Osteoblast (primary cell): ENCODE data around the gene GDF11. TPM values are rescaled to one million over a fixed set of nuclear protein-coding genes. Genes with fewer than 3 reads are reported as not detected.

Source experiments
- DNase-seq: peaks from one replicate; pipeline ENCODE4 v3.0.0; 2011; ENCODE audit warnings: low spot score, mixed read lengths; ENCODE audit not compliant: insufficient read length; ENCODE audit errors: missing footprints
- H2AFZ ChIP-seq: 2 replicates; pipeline ENCODE4 v1.6.0; 2011; ENCODE audit warnings: mild to moderate bottlenecking, low read length
- H3K27ac ChIP-seq: 2 replicates; pipeline ENCODE4 v1.5.1; 2011; ENCODE audit warnings: mild to moderate bottlenecking, low read depth, low read length, moderate library complexity
- H3K27me3 ChIP-seq: 2 replicates; pipeline ENCODE4 v1.6.0; 2012; ENCODE audit warnings: mild to moderate bottlenecking, control low read depth, inconsistent platforms, low read length, moderate library complexity; ENCODE audit not compliant: insufficient read depth
- H3K36me3 ChIP-seq: 2 replicates; pipeline ENCODE4 v1.5.1; 2011; ENCODE audit warnings: mild to moderate bottlenecking, low read length, control low read depth, moderate library complexity; ENCODE audit not compliant: insufficient read depth
- H3K4me1 ChIP-seq: 2 replicates; pipeline ENCODE4 v1.5.1; 2011; ENCODE audit warnings: mild to moderate bottlenecking, low read length, control low read depth, moderate library complexity; ENCODE audit not compliant: insufficient read depth
- H3K4me2 ChIP-seq: 2 replicates; pipeline ENCODE4 v1.6.0; 2011; ENCODE audit warnings: mild to moderate bottlenecking, low read length; ENCODE audit not compliant: insufficient read depth
- H3K4me3 ChIP-seq: fragments of 200-600 bp; sonication (generic); 3 replicates; pipeline ENCODE4 v1.5.1; 2012; ENCODE audit warnings: mild to moderate bottlenecking, low read length, inconsistent platforms; ENCODE audit not compliant: insufficient read depth
- H3K79me2 ChIP-seq: 2 replicates; pipeline ENCODE4 v1.6.0; 2012; ENCODE audit warnings: mild to moderate bottlenecking, low read length, control low read depth, inconsistent platforms; ENCODE audit not compliant: insufficient read depth
- H3K9me3 ChIP-seq: 2 replicates; pipeline ENCODE4 v1.5.1; 2011; ENCODE audit warnings: low read depth, low read length, control low read depth
- H4K20me1 ChIP-seq: 2 replicates; pipeline ENCODE4 v1.6.0; 2012; ENCODE audit warnings: mild to moderate bottlenecking, low read length, control low read depth; ENCODE audit not compliant: insufficient read depth
- CTCF ChIP-seq: IDR thresholded peaks from 2 replicates; pipeline ENCODE4 v1.5.1; 2011; ENCODE audit warnings: mild to moderate bottlenecking, low read depth, low read length, moderate library complexity; ENCODE audit errors: extremely low read depth
- total RNA-seq: library from RNA; depleted of rRNA; stranded (reverse); fragments of >200 nt; gene quantifications from 2 replicates; pipeline ENCODE4 v1.2.3, GENCODE V29; 2012

Gene GDF11
- total RNA-seq, 1 donor: 4.3 TPM

- no peak for DNase-seq
- TF ChIP-seq CTCF: no peak
- H3K79me2 ChIP-seq: no peaks in the 10 kb centered on the region
- no peak overlapping the region for H2AFZ ChIP-seq
- no peak overlapping the region for H3K27ac ChIP-seq
- no peaks in the 10 kb centered on the region for H4K20me1 ChIP-seq
- H3K9me3 ChIP-seq: no peaks in the 10 kb centered on the region
- no peaks in the 10 kb centered on the region for H3K36me3 ChIP-seq
- peak overlapping the region; percentile 96 for H3K4me2 ChIP-seq
- peaks cover 18% of the 10 kb centered on the region for H3K4me1 ChIP-seq
- H3K4me3 ChIP-seq: peak overlapping the region; percentile 81
- H3K27me3 ChIP-seq: no peaks in the 10 kb centered on the region
These were observed 3.9 kb upstream of the GDF11 start for GRCh38 chr12:55739025-55739378.

GRCh38 chr12:55741931-55742680 is 816 bp upstream of the GDF11 start:
- DNase-seq: no peak
- Histone ChIP-seq H3K36me3 (no peaks in the 10 kb centered on the region), H2AFZ (peak overlapping the region; percentile 88), H3K79me2 (no peaks in the 10 kb centered on the region), H3K27ac (no peak overlapping the region), H3K9me3 (no peaks in the 10 kb centered on the region), H3K27me3 (no peaks in the 10 kb centered on the region), H3K4me3 (peak overlapping the region; percentile 66), H4K20me1 (peaks cover 6% of the 10 kb centered on the region), H3K4me1 (peaks cover 31% of the 10 kb centered on the region), H3K4me2 (peak overlapping the region; percentile 90)
- no peak for TF ChIP-seq CTCF

GRCh38 chr12:55743406-55744339 is 751 bp downstream of the GDF11 start:
- DNase-seq: peak; percentile 94
- Histone ChIP-seq H3K4me1 (peaks cover 18% of the 10 kb centered on the region), H2AFZ (peak overlapping the region; percentile 71), H3K4me2 (peak overlapping the region; percentile 93), H4K20me1 (peaks cover 6% of the 10 kb centered on the region), H3K79me2 (no peaks in the 10 kb centered on the region), H3K9me3 (no peaks in the 10 kb centered on the region), H3K27ac (no peak overlapping the region), H3K4me3 (peak overlapping the region; percentile 82), H3K27me3 (no peaks in the 10 kb centered on the region), H3K36me3 (no peaks in the 10 kb centered on the region)
- no peak for TF ChIP-seq CTCF
